Mucosa of gallbladder (tissue), 1 donor: ENCODE results near the gene GREB1. TPM values are rescaled to one million over a fixed set of nuclear protein-coding genes. Genes with fewer than 3 reads are reported as not detected.

Experiments
- DNase-seq: peaks from one replicate; pipeline ENCODE4 v3.0.0-alpha.2; 2020; ENCODE audit warnings: low spot score
- total RNA-seq: library from RNA; stranded (reverse); gene quantifications from one replicate; pipeline ENCODE4 v1.2.1, GENCODE V29; 2021
- donor health status: DM: no; HTN: no; CAD: no.

The GREB1 gene
- total RNA-seq, 1 donor from 2014 or later = 12.5 TPM

- DNase-seq = no peak
Observed at GRCh38 chr2:11512431-11512830, 21.4 kb upstream of the GREB1 start.

DNA sequence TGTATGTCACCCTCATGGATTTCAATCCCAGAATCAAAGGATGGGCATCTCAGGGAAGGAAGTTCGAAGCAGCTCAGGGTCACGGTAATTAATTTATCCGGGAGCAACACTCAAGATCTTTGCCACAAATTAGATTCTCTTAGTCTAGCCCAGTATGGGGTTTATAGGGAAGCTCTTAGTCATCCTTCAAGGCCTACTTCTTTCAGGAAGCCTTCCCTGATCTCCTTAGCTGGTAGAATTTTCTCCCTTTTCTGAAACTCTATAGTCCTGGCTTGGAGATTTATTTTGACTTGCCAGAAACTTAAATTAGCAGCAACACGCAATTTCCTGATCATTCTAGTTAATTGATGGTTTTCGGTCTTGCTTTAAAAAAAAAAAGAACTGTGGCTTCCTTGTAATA is 20.5 kb upstream of the GREB1 start:
- no peak for DNase-seq

DNA sequence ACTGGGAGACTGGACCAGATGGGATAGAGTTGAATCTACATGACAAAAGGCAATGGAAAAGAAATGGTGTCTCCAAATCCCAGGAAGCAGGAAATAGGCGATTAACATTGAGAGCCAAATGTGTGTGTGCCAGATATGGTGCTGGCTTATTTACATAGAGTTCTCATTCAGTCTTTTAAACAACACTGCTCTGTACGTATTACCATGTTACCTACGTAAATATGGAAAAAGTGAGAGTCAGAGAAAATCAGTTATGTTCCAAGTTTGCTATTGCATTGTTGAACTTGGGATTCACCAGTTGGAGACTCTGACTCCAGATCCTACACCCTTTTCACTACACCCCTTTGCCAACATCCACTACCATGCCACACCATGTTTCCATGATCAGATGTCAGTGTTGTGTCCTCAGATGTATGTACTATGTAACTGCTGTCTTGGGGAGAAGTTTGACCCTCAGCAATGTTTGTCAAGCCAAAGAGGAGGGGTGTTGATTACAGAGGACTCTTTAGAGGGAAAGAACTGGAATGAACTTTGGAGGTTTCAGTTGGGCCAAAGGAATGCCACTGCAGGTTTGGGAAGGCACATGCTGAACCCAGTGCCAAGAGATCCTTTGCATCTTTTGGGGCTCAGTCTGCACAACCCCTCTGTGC is 19.6 kb upstream of the GREB1 start:
- DNase-seq = no peak

GRCh38 chr2:11514904-11515303 is 18.9 kb upstream of the GREB1 start:
- DNase-seq = no peak

GRCh38 chr2:11515490-11515981 is 18.3 kb upstream of the GREB1 start:
- no peak for DNase-seq

DNA sequence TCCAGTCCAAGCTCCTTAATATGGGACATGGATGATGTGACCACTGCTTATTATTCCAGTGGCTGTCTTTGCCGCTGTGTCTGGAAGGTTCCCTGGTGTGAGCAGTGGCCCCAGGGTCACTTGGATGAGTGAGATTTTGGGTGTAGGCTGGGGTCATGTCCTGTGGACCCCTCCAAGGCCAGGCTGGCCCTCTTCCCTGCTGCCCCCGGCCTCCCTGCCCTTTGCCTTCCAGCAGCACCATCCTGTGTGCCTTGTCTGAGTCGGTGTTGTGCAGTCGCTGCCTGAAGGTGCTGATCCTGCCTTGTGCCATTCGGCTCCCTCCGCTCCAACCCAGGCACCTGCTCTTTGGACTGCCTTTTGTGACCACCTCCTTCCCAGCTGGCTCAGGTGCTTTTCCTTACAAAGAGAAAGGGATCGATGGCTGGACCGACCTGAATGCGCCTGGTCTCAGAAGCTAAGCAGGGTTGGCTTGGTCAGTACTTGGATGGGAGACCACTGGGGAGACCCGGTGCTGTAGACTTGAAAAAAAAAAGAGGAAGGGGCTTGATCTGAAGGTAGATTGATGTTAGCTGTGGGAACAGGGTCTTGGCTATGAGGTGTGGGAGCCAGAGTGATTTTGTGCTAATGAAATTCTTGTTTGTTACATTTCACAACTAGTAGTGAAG is 16.7 kb upstream of the GREB1 start:
- no peak for DNase-seq

- DNase-seq = no peak
Observed at GRCh38 chr2:11517906-11518305, 15.9 kb upstream of the GREB1 start.

DNA sequence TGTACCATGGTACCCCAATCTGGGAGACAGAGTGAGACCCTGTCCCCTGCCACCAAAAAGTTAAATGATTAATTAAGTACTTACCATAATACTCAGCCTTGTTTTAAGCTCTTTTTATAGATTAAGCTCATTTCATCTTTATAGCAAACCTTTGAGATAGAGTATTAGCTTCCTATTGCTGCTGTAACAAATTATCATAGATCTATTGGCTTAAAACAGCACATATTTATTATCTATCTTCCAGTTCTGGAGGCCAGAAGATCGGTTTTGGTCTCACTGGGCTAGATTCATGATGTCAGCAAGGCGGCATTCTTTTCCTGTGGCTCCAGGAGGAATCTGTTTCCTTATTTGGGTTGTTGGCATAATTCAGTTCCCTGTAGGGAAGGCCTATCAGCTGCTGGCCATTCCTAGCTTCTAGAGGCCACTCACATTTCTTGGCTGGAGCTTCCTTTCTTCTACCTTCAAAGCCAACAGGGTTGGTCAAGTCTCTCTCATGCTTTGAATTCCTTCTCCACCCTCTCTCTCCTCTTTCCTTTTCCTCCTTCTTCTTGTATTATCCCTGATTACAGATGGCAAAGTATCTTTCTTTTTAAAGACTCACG is 13.7 kb upstream of the GREB1 start:
- no peak for DNase-seq

DNA sequence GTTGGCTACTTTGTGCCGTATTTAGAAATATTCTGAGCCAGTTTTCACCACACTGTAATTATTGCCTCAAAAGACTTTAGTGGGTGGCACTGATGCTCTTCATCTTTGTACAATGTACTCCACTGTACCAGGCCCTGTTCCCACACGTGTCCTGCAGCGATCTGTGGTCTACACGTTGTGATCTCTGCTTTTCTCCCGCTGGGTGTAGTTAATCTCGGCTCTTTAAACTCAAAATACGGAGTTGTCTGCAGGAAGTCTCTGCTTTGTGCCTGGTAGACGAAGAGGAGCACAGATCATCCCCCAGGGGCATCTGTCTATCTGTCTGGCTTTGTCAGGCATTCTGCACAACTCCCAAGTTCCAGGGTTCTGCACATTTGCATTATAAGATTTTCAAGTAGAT is 12.1 kb upstream of the GREB1 start:
- DNase-seq = no peak

DNA sequence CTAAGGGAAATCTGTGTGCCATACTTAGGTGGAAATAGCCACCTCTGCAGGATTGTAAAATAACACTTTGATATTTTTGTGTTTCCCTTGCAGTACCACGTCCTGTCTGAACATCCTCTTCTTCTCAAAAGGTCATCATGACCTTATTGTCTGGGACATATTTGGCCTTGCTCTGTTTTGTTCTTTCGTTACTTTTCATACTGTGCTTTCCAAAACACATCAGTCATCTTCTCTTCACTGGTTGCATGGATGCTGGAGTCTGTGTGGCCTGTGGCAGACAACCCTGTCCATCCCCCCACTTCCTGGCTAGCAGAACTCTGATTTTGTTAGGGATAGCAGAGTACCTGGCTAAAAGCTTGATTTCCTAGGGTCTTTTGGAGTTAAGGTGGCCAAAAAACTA is 9.4 kb upstream of the GREB1 start:
- DNase-seq = no peak

- DNase-seq = no peak
Observed at GRCh38 chr2:11525762-11526161, 8.1 kb upstream of the GREB1 start.

GRCh38 chr2:11527001-11527400 is 6.8 kb upstream of the GREB1 start:
- DNase-seq = no peak

DNA sequence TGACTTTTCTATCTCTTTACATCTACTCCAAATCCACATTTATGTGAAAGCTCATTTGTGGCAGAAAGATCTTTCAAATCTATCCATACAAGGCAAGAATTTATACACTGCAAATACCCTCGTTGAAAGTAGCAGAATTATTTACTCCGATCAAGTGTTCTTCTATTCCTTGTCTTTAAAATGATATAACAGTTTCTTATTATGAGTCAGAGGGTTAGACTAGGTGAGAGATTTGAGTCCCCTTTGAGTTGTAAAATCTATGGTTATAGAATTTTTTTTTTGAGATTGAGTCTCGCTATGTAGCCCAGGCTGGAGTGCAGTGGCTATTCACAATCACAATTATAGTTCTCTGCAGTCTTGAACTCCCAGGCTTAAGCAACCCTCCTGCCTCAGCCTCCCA is 5.6 kb upstream of the GREB1 start:
- no peak for DNase-seq

- DNase-seq = no peak
Observed at GRCh38 chr2:11530864-11531465, 2.9 kb upstream of the GREB1 start.

- DNase-seq = no peak
Observed at GRCh38 chr2:11532416-11533055, 1.3 kb upstream of the GREB1 start.

- DNase-seq = no peak
Observed at GRCh38 chr2:11534071-11534745, 363 bp downstream of the GREB1 start.

DNA sequence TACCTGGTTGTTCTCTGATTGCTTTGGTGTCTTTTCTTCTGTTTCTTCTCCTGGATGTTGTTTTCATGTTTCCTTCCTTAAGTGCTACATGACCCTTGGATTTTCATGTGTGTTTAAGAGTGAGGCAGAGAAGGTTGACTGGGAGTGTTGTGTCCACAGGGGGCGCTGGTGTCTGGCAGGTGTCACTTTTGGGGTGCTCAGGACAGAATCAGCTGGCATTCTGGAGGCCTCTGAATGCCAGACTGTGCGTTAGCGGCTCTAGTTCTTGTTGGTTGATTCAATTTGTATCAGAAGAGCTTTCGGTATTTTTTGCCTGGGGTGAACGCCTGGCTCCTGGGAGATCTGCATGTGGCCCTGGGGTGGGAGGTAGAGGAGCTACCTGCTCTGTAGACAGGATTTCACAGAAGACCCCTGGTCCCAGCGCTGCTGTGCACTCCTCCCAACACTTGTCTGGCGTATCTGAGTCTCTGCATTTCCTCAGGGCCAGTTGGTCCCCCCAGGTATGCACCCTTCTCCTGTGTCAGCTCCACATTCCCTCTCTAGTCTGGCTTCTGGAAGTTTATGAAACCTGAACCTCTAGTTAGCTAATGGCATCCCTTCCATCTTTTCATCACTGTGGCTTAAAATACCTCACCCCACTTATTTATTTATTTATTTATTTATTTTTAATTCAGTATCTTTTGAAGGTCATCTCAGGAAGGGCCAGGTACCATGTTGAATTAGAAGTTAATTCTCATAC is 1.1 kb downstream of the GREB1 start:
- DNase-seq = no peak

DNA sequence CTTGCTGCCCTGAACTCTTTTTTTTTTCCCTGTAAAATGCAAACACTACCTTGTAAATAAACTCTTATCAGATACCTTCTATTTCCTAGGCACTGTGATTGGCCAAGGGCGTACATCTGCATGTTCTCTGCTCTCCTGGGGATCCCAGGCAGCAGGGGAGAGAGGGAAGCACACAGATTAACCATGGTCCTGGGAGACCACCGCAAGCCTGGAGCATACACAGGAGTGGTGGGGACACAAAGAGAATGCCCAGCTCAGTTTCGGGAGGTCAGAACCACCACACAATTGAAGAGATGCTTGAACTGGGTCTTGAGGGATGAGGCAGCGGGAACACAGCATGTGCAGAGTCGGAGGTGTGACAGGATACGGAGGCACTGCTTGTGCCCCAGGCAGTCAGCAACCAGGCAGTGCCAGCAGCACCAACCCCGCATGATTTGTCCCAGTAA is 2.1 kb downstream of the GREB1 start:
- no peak for DNase-seq

GRCh38 chr2:11537951-11538350 is 4.1 kb downstream of the GREB1 start:
- no peak for DNase-seq

- DNase-seq = peak; percentile 74
Observed at GRCh38 chr2:11539317-11540147, 5.7 kb downstream of the GREB1 start.
